ENCODE data around the gene PSMG3. TPM values are rescaled to one million over a fixed set of nuclear protein-coding genes. Genes with fewer than 3 reads are reported as not detected.

The PSMG3 gene
- total RNA-seq, 1 experiment from 2014 or later: 33.3 TPM

DNA sequence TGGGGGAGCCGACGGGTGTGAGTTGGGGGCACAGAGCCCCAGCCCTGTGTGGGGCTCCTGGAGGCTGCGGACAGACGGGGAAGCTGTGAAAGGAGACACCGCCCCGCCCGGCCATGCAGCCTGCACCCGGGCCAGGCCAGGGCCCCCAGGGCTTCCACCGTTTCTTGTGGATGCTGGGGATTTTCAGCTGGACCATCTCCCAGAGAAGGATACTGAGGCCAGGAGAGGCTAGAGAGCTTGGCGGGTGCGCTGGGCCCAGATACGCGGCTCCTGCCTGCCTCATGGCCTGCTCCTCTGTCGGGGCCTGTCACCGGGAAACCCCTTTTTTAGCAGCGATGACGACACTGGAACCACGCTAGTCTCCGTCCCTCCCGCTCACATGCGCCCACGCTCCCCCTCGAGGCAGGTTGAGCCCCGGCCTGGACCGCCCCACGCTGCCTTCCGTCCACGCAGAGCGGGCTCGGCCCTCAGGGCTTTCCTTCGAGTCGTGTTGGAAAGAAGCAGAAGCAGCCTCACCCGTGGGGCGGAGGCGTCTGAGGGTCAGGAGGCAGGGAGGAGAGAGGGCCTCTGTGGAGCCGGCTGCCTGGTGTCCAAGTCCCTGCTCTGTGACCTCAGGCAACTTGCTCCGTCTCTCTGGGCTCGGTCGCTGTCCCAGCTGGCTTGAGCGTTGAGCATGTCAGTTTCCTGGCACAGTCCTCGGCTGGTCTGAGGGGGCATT, 25.5 kb downstream of the PSMG3 start:
- ChIA-PET POLR2A (no interaction called here), CTCF (interaction anchor here (1.5 to 2.7 kb wide), 3 partner anchors 12 to 39 kb away, joined by 3 to 7 read pairs (median 6); partner anchors contain the start of gene TMEM184A)
- Mint-ChIP-seq H3K4me3 (no peak overlapping the region), H3K9me3 (no peaks in the 10 kb centered on the region), H3K36me3 (no peaks in the 10 kb centered on the region), H3K27me3 (ENCODE audit: low read depth) (no peaks in the 10 kb centered on the region), H3K4me1 (no peaks in the 10 kb centered on the region), H3K27ac (no peak overlapping the region)
- ATAC-seq (no peak), DNase-seq (ENCODE audit: low spot score) (no peak)
- TF ChIP-seq PREB (CRISPR knock-in tag; IDR thresholded peaks at IDR 0.05; ENCODE audit: borderline replicate concordance): no peak

- H3K4me3 Mint-ChIP-seq: no peak overlapping the region
- H3K4me1 Mint-ChIP-seq: no peaks in the 10 kb centered on the region
- DNase-seq (ENCODE audit: low spot score) (no peak), ATAC-seq (no peak)
- CTCF ChIA-PET: interaction anchor here (2.7 kb wide), 1 partner anchor 14 kb away, joined by 6 read pairs; no protein-coding TSS in a partner anchor
- H3K9me3 Mint-ChIP-seq: no peaks in the 10 kb centered on the region
- TF ChIP-seq ZNF396 (CRISPR knock-in tag; IDR thresholded peaks at IDR 0.05; ENCODE audit: borderline replicate concordance) (no peak), MLX (CRISPR knock-in tag; IDR thresholded peaks at IDR 0.05) (no peak), GABPB1 (CRISPR knock-in tag; IDR thresholded peaks at IDR 0.05) (no peak), ZNF232 (CRISPR knock-in tag; IDR thresholded peaks at IDR 0.05) (no peak)
- POLR2A ChIA-PET: no interaction called here
- no peak overlapping the region for H3K27ac Mint-ChIP-seq
- no peaks in the 10 kb centered on the region for H3K36me3 Mint-ChIP-seq
- H3K27me3 Mint-ChIP-seq (ENCODE audit: low read depth): no peaks in the 10 kb centered on the region
Observed at GRCh38 chr7:1543826-1544177, 26.0 kb downstream of the PSMG3 start.

GRCh38 chr7:1542841-1543747, 26.7 kb downstream of the PSMG3 start:
- H3K27ac Mint-ChIP-seq: no peak overlapping the region; the same call in 1 of the 2 replicates
- no peaks in the 10 kb centered on the region for H3K9me3 Mint-ChIP-seq
- DNase-seq (ENCODE audit: low spot score) (no peak), ATAC-seq (no peak)
- no peak overlapping the region for H3K4me3 Mint-ChIP-seq
- ChIA-PET POLR2A (no interaction called here), CTCF (interaction anchor here (2.7 kb wide), 1 partner anchor 15 kb away, joined by 6 read pairs; no protein-coding TSS in a partner anchor)
- TF ChIP-seq, protein P1, sequence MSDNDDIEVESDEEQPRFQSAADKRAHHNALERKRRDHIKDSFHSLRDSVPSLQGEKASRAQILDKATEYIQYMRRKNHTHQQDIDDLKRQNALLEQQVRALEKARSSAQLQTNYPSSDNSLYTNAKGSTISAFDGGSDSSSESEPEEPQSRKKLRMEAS (CRISPR knock-in tag; IDR thresholded peaks at IDR 0.05): no peak
- TF ChIP-seq ZNF416 (CRISPR knock-in tag; IDR thresholded peaks at IDR 0.05): no peak
- no peaks in the 10 kb centered on the region for H3K27me3 Mint-ChIP-seq (ENCODE audit: low read depth)
- H3K36me3 Mint-ChIP-seq: no peaks in the 10 kb centered on the region
- no peaks in the 10 kb centered on the region for H3K4me1 Mint-ChIP-seq

DNA sequence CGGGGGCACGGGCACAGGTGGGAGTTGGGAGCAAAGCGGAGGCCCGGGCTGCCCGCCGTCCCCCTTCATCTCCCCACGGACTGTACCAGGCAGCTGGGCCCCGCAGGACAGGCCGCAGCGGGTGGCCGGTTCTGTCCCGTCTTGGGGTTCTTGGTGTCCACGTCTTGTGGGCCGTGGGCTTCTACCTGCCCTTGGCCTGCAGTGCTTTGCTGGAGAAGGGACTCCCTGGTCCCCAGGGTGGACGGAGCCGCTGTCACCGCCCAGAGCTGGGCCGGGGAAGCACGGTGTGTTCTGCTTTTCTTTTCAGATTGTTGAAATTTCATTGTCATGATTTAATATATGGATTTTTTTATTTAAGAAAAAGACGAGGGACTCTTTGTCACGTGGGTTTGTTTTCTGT, 27.5 kb downstream of the PSMG3 start:
- Mint-ChIP-seq H3K27me3 (ENCODE audit: low read depth) (no peaks in the 10 kb centered on the region), H3K9me3 (no peaks in the 10 kb centered on the region), H3K36me3 (no peaks in the 10 kb centered on the region), H3K4me1 (peaks cover 3% of the 10 kb centered on the region; the same call in 1 of the 2 replicates), H3K4me3 (no peak overlapping the region), H3K27ac (no peak overlapping the region)
- ChIA-PET POLR2A (no interaction called here), CTCF (no interaction called here)
- DNase-seq (ENCODE audit: low spot score) (no peak), ATAC-seq (no peak)
- TF ChIP-seq ZMAT4 (CRISPR knock-in tag; IDR thresholded peaks at IDR 0.05): no peak
- TF ChIP-seq ZNF416 (CRISPR knock-in tag; IDR thresholded peaks at IDR 0.05): no peak
- TF ChIP-seq, protein P2, sequence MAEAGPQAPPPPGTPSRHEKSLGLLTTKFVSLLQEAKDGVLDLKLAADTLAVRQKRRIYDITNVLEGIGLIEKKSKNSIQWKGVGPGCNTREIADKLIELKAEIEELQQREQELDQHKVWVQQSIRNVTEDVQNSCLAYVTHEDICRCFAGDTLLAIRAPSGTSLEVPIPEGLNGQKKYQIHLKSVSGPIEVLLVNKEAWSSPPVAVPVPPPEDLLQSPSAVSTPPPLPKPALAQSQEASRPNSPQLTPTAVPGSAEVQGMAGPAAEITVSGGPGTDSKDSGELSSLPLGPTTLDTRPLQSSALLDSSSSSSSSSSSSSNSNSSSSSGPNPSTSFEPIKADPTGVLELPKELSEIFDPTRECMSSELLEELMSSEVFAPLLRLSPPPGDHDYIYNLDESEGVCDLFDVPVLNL (CRISPR knock-in tag; IDR thresholded peaks at IDR 0.05; ENCODE audit: borderline replicate concordance, low read depth): no peak
- TF ChIP-seq USF1 (CRISPR knock-in tag; IDR thresholded peaks at IDR 0.05): no peak
- TF ChIP-seq, protein P1 (CRISPR knock-in tag; IDR thresholded peaks at IDR 0.05): no peak
- no peak for TF ChIP-seq CTCF (IDR thresholded peaks at IDR 0.05)
- TF ChIP-seq, protein P3, sequence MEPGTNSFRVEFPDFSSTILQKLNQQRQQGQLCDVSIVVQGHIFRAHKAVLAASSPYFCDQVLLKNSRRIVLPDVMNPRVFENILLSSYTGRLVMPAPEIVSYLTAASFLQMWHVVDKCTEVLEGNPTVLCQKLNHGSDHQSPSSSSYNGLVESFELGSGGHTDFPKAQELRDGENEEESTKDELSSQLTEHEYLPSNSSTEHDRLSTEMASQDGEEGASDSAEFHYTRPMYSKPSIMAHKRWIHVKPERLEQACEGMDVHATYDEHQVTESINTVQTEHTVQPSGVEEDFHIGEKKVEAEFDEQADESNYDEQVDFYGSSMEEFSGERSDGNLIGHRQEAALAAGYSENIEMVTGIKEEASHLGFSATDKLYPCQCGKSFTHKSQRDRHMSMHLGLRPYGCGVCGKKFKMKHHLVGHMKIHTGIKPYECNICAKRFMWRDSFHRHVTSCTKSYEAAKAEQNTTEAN (CRISPR knock-in tag; IDR thresholded peaks at IDR 0.05): no peak
- TF ChIP-seq ZNF138 (CRISPR knock-in tag; conservative IDR thresholded peaks at IDR 0.05): no peak
- TF ChIP-seq JAZF1 (CRISPR knock-in tag; IDR thresholded peaks at IDR 0.05): no peak
- no peak for TF ChIP-seq CREM (CRISPR knock-in tag; IDR thresholded peaks at IDR 0.05)
- TF ChIP-seq ETV6 (CRISPR knock-in tag; IDR thresholded peaks at IDR 0.05): no peak
- TF ChIP-seq HMGA2 (CRISPR knock-in tag; IDR thresholded peaks at IDR 0.05): no peak
